ENCODE data around the gene NAA25. TPM values are rescaled to one million over a fixed set of nuclear protein-coding genes. Genes with fewer than 3 reads are reported as not detected.

Gene NAA25
- total and polyA plus RNA-seq, 2 of the 4 experiments (the other 2 are of a cell fraction): 10.3 to 25.5 TPM

GRCh38 chr12:111984820-111985219 lies 123.8 kb downstream of the NAA25 start:
- H3K27me3 ChIP-seq (ENCODE audit: control insufficient read depth, insufficient read depth, low read length): no peaks in the 10 kb centered on the region
- no peak overlapping the region for H3K4me2 ChIP-seq (ENCODE audit: low read depth, low read length)
- H3K56ac ChIP-seq (ENCODE audit: extremely low read depth, insufficient read depth, low read length): no peak overlapping the region
- ATAC-seq (ENCODE audit: low read depth): no peak
- no TSS peak for BruUV-seq (replicated peaks)
- no peak overlapping the region for H3K14ac ChIP-seq (replicated peaks; ENCODE audit: low read depth, low read length)
- H4K20me1 ChIP-seq (ENCODE audit: insufficient read depth, low read length): no peaks in the 10 kb centered on the region
- no peak overlapping the region for H2BK5ac ChIP-seq (ENCODE audit: low read depth, low read length, poor library complexity, severe bottlenecking)
- WGBS, 2 experiments (ENCODE audit: extremely low coverage in 2 of 2, insufficient read length in 1 of 2): 100% methylated on average over 1 of the region's 2 CpGs; no CpG with 5 or more reads in 1 of the 2 experiments
- no peak overlapping the region for H2AK5ac ChIP-seq (ENCODE audit: low read depth, low read length)
- no peak for TF ChIP-seq SMC3 (IDR thresholded peaks at IDR 0.05; ENCODE audit: low read depth, low read length)
- TF ChIP-seq RCOR1 (IDR thresholded peaks at IDR 0.05; ENCODE audit: insufficient replicate concordance, low read length): no peak
- no peak for TF ChIP-seq USF2 (IDR thresholded peaks at IDR 0.05; ENCODE audit: low read depth, low read length)
- no peak for TF ChIP-seq MAFK (IDR thresholded peaks at IDR 0.05; ENCODE audit: low read depth, low read length)
- no peak for TF ChIP-seq MXI1 (IDR thresholded peaks at IDR 0.05; ENCODE audit: borderline replicate concordance, low read depth, low read length)
- TF ChIP-seq NFE2L2 (IDR thresholded peaks at IDR 0.05; ENCODE audit: low read depth, low read length): no peak
- no peak for TF ChIP-seq RAD21 (IDR thresholded peaks at IDR 0.05; ENCODE audit: low read length)
- no peaks in the 10 kb centered on the region for H3K9me1 ChIP-seq (ENCODE audit: insufficient read depth, low read length)
- H3K4me3 ChIP-seq (ENCODE audit: insufficient read depth, low read depth, low read length): no peak overlapping the region
- in situ Hi-C loops (cut with MboI; ENCODE audit: low sequenced_read_pairs): no loop called here
- no peak overlapping the region for H4K8ac ChIP-seq (ENCODE audit: low read depth in 2 of 2, low read length in 2 of 2)
- H3K4me1 ChIP-seq (ENCODE audit: control insufficient read depth, insufficient read depth, low read length): no peaks in the 10 kb centered on the region
- H2AFZ ChIP-seq (replicated peaks; ENCODE audit: low read length, poor library complexity): no peak overlapping the region
- no peaks in the 10 kb centered on the region for H3K79me1 ChIP-seq (ENCODE audit: low read depth in 1 of 2, low read length in 2 of 2)
- H3K4ac ChIP-seq (ENCODE audit: low read depth, low read length): no peak overlapping the region
- dilution Hi-C loops (cut with HindIII; ENCODE audit: low sequenced_read_pairs, unreplicated experiment): no loop called here
- intact Hi-C loops (cut with micrococcal nuclease): no loop called here
- no peak overlapping the region for H2AK9ac ChIP-seq (replicated peaks; ENCODE audit: low read depth, low read length, poor library complexity)
- no peaks in the 10 kb centered on the region for H3K9me3 ChIP-seq (ENCODE audit: control insufficient read depth, insufficient read depth, low read length)
- H2BK120ac ChIP-seq (ENCODE audit: low read depth, low read length): no peak overlapping the region
- DNase-seq: no peak
- H4K91ac ChIP-seq (ENCODE audit: insufficient read depth, low read depth, low read length): no peak overlapping the region
- H3K18ac ChIP-seq (ENCODE audit: low read depth, low read length): no peak overlapping the region
- no peak overlapping the region for H3K27ac ChIP-seq (ENCODE audit: insufficient read depth, low read length)
- H3K9ac ChIP-seq (ENCODE audit: low read depth, low read length): no peak overlapping the region
- no peak overlapping the region for H3K23ac ChIP-seq (ENCODE audit: low read depth, low read length)
- ChIA-PET POLR2A (ENCODE audit: unreplicated experiment) (no interaction called here), CTCF (interaction anchor here (1.0 kb wide), 1 partner anchor 20 kb away, joined by 3 read pairs; no protein-coding TSS in a partner anchor)
- H4K5ac ChIP-seq (ENCODE audit: low read depth, low read length): no peak overlapping the region
- H2BK20ac ChIP-seq (ENCODE audit: low read depth, low read length): no peak overlapping the region
- H3K36me3 ChIP-seq (ENCODE audit: control insufficient read depth, insufficient read depth, low read length): no peaks in the 10 kb centered on the region
- no peak overlapping the region for H2BK15ac ChIP-seq (ENCODE audit: low read depth, low read length)

All from IMR-90 (cell line).